H9 (cell line): Measurements from ENCODE around the gene CMSS1. TPM values are rescaled to one million over a fixed set of nuclear protein-coding genes. Genes with fewer than 3 reads are reported as not detected.

ENCODE experiments used
- DNase-seq: peaks from one replicate; pipeline ENCODE4 v3.0.0-alpha.2; 2017
- H2AFZ ChIP-seq: one replicate; pipeline ENCODE4 v1.6.1; 2013; ENCODE audit warnings: mild to moderate bottlenecking, low read length, control low read depth, moderate library complexity
- H2AK5ac ChIP-seq: 2 replicates; pipeline ENCODE4 v1.6.1; 2013; ENCODE audit warnings: low read length, control low read depth, mixed read lengths; ENCODE audit not compliant: insufficient read length
- H2BK120ac ChIP-seq: one replicate; pipeline ENCODE4 v1.6.1; 2013; ENCODE audit warnings: low read depth, mild to moderate bottlenecking, low read length, control low read depth, inconsistent platforms; ENCODE audit not compliant: poor library complexity, severe bottlenecking
- H2BK12ac ChIP-seq: 2 replicates; pipeline ENCODE4 v1.6.1; 2013; ENCODE audit warnings: low read length, control low read depth, mixed read lengths, low read depth; ENCODE audit not compliant: insufficient read length
- H2BK15ac ChIP-seq: 2 replicates; pipeline ENCODE4 v1.6.1; 2013; ENCODE audit warnings: low read depth, low read length, control low read depth
- H2BK20ac ChIP-seq: one replicate; pipeline ENCODE4 v1.6.1; 2013; ENCODE audit warnings: low read depth, mild to moderate bottlenecking, low read length, control low read depth, inconsistent platforms; ENCODE audit not compliant: poor library complexity, severe bottlenecking
- H2BK5ac ChIP-seq: 2 replicates; pipeline ENCODE4 v1.6.1; 2013; ENCODE audit warnings: low read length, control low read depth, mixed read lengths; ENCODE audit not compliant: insufficient read length
- H3K14ac ChIP-seq: 2 replicates; pipeline ENCODE4 v1.6.1; 2013; ENCODE audit warnings: low read length, control low read depth; ENCODE audit not compliant: insufficient read depth
- H3K18ac ChIP-seq: 2 replicates; pipeline ENCODE4 v1.6.1; 2013; ENCODE audit warnings: low read depth, mild to moderate bottlenecking, mixed read lengths, low read length, control low read depth; ENCODE audit not compliant: insufficient read length
- H3K23ac ChIP-seq: 2 replicates; pipeline ENCODE4 v1.6.1; 2013; ENCODE audit warnings: low read length, control low read depth, mixed read lengths, low read depth; ENCODE audit not compliant: insufficient read length
- H3K23me2 ChIP-seq: 2 replicates; pipeline ENCODE4 v1.6.1; 2013; ENCODE audit warnings: low read depth, mild to moderate bottlenecking, mixed read lengths, low read length, control low read depth; ENCODE audit not compliant: insufficient read length, poor library complexity, severe bottlenecking
- H3K27ac ChIP-seq: 2 replicates; pipeline ENCODE4 v1.5.1; 2013; ENCODE audit warnings: low read length, control low read depth, mixed read lengths, low read depth; ENCODE audit not compliant: insufficient read length
- H3K27me3 ChIP-seq: 2 replicates; pipeline ENCODE4 v1.6.1; 2013; ENCODE audit warnings: low read length, control low read depth, inconsistent platforms; ENCODE audit not compliant: insufficient read depth
- H3K4ac ChIP-seq: 2 replicates; pipeline ENCODE4 v1.6.1; 2013; ENCODE audit warnings: low read depth, mild to moderate bottlenecking, control low read depth, inconsistent platforms, low read length, moderate library complexity
- H3K4me1 ChIP-seq: 2 replicates; pipeline ENCODE4 v1.6.1; 2013; ENCODE audit warnings: low read length, control low read depth, inconsistent platforms; ENCODE audit not compliant: insufficient read depth
- H3K4me2 ChIP-seq: 2 replicates; pipeline ENCODE4 v1.6.1; 2013; ENCODE audit warnings: low read length, control low read depth, mixed read lengths; ENCODE audit not compliant: insufficient read length, insufficient read depth
- H3K56ac ChIP-seq: 2 replicates; pipeline ENCODE4 v1.6.1; 2013; ENCODE audit warnings: low read depth, mild to moderate bottlenecking, mixed read lengths, low read length, control low read depth; ENCODE audit not compliant: insufficient read length
- H3K79me1 ChIP-seq: 2 replicates; pipeline ENCODE4 v1.6.1; 2013; ENCODE audit warnings: low read depth, mild to moderate bottlenecking, moderate library complexity, low read length, control low read depth, inconsistent platforms; ENCODE audit not compliant: insufficient read depth, poor library complexity, severe bottlenecking
- H3K79me2 ChIP-seq: 2 replicates; pipeline ENCODE4 v1.6.1; 2013; ENCODE audit warnings: low read length, control low read depth, inconsistent platforms; ENCODE audit not compliant: insufficient read depth
- H3K9ac ChIP-seq: 2 replicates; pipeline ENCODE4 v1.6.1; 2013; ENCODE audit warnings: low read length, control low read depth, mixed read lengths; ENCODE audit not compliant: insufficient read length; ENCODE audit errors: extremely low read depth
- H3K9me3 ChIP-seq: one replicate; pipeline ENCODE4 v1.6.1; 2013; ENCODE audit warnings: low read depth, low read length, inconsistent platforms; ENCODE audit not compliant: control insufficient read depth
- H3T11ph ChIP-seq: one replicate; pipeline ENCODE4 v1.6.1; 2013; ENCODE audit warnings: mild to moderate bottlenecking, low read length, control low read depth, inconsistent platforms
- H4K20me1 ChIP-seq: one replicate; pipeline ENCODE4 v1.6.1; 2013; ENCODE audit not compliant: control insufficient read depth, insufficient read length, insufficient read depth
- H4K5ac ChIP-seq: 2 replicates; pipeline ENCODE4 v1.6.1; 2013; ENCODE audit warnings: low read depth, mild to moderate bottlenecking, mixed read lengths, low read length, control low read depth; ENCODE audit not compliant: insufficient read length
- H4K8ac ChIP-seq: replicated peaks from 2 replicates; pipeline ENCODE4 v1.6.1; 2013; ENCODE audit warnings: low read length, control low read depth, mixed read lengths, low read depth; ENCODE audit not compliant: insufficient read length
- H4K91ac ChIP-seq: 2 replicates; pipeline ENCODE4 v1.6.1; 2013; ENCODE audit warnings: low read depth, mild to moderate bottlenecking, moderate library complexity, mixed read lengths, low read length, control low read depth; ENCODE audit not compliant: insufficient read length
- H3K27ac Mint-ChIP-seq, 3 experiments: 2 replicates in 2 of 3; 3 replicates in 1 of 3; pipeline ENCODE4 v1.8.0; 2020 to 2021; ENCODE audit warnings: mixed read lengths in 3 of 3, mild to moderate bottlenecking in 1 of 3, moderate library complexity in 1 of 3
- H3K27me3 Mint-ChIP-seq: 2 replicates; pipeline ENCODE4 v1.8.0; 2021; ENCODE audit warnings: low read depth, mild to moderate bottlenecking, moderate library complexity, mixed read lengths
- H3K36me3 Mint-ChIP-seq, 3 experiments: 2 replicates in 2 of 3; 3 replicates in 1 of 3; pipeline ENCODE4 v1.8.0; 2020 to 2021; ENCODE audit warnings: low read depth in 3 of 3, mixed read lengths in 3 of 3; ENCODE audit not compliant: insufficient read depth in 1 of 3
- H3K4me1 Mint-ChIP-seq, 2 experiments: 2 replicates each; pipeline ENCODE4 v1.8.0; 2020; ENCODE audit warnings: mixed read lengths in 2 of 2
- H3K4me3 Mint-ChIP-seq, 2 experiments: 2 replicates in 1 of 2; 3 replicates in 1 of 2; pipeline ENCODE4 v1.8.0; 2020 to 2021; ENCODE audit warnings: mild to moderate bottlenecking in 2 of 2, mixed read lengths in 2 of 2, moderate library complexity in 1 of 2
- H3K9me3 Mint-ChIP-seq, 2 experiments: 2 replicates in 1 of 2; 3 replicates in 1 of 2; pipeline ENCODE4 v1.8.0; 2020; ENCODE audit warnings: mild to moderate bottlenecking in 2 of 2, mixed read lengths in 2 of 2, moderate library complexity in 1 of 2
- CTCF ChIP-seq: fragments of 200-600 bp; sonication (generic); conservative IDR thresholded peaks from 3 replicates; pipeline ENCODE4 v1.8.0; 2021; ENCODE audit warnings: antibody characterized with exemption, mild to moderate bottlenecking
- WGBS: extraction: QIAGEN DNeasy Blood & Tissue Kit; methylation state at CpG from one replicate; pipeline ENCODE4 v1.1.7; 2013; ENCODE audit warnings: missing lambda C conversion rate, low lambda C conversion rate, mixed read lengths; ENCODE audit not compliant: insufficient read length; ENCODE audit errors: extremely low coverage; 5-methylcytosine and 5-hydroxymethylcytosine counted together
- total RNA-seq: library from RNA; stranded (reverse); gene quantifications from 2 replicates; pipeline ENCODE4 v1.2.1, GENCODE V29; 2021

The CMSS1 gene
- total RNA-seq, 1 experiment from 2014 or later = 61.8 TPM

GRCh38 chr3:100043271-100043670 is 225.6 kb downstream of the CMSS1 start:
- no peak overlapping the region for H2AK5ac ChIP-seq
- no peak overlapping the region for H4K8ac ChIP-seq
- H2BK20ac ChIP-seq = no peak overlapping the region
- no peak overlapping the region for H2BK12ac ChIP-seq
- Mint-ChIP-seq H3K36me3 (no peaks in the 10 kb centered on the region), H3K4me1 (peaks cover 22 to 23% of the 10 kb centered on the region in 2 experiments), H3K4me3 (no peak overlapping the region), H3K27ac (no peak overlapping the region), H3K27me3 (no peaks in the 10 kb centered on the region), H3K9me3 (no peaks in the 10 kb centered on the region)
- H3K9me3 ChIP-seq = no peaks in the 10 kb centered on the region
- H3K4me1 ChIP-seq = peaks cover 2% of the 10 kb centered on the region; the same call in 1 of the 2 replicates
- H3T11ph ChIP-seq = no peak overlapping the region
- DNase-seq = no peak
- H3K23ac ChIP-seq = no peak overlapping the region
- H3K27me3 ChIP-seq = no peaks in the 10 kb centered on the region
- no peak for TF ChIP-seq CTCF
- H3K27ac ChIP-seq = no peak overlapping the region
- no peaks in the 10 kb centered on the region for H3K79me1 ChIP-seq
- H3K18ac ChIP-seq = no peak overlapping the region
- H2BK120ac ChIP-seq = no peak overlapping the region
- H4K5ac ChIP-seq = no peak overlapping the region
- H4K20me1 ChIP-seq = no peaks in the 10 kb centered on the region
- no peak overlapping the region for H2BK15ac ChIP-seq
- no peak overlapping the region for H3K14ac ChIP-seq
- no peak overlapping the region for H3K9ac ChIP-seq
- no peak overlapping the region for H2BK5ac ChIP-seq
- no peak overlapping the region for H4K91ac ChIP-seq
- H2AFZ ChIP-seq = no peak overlapping the region
- WGBS = no CpG with 5 or more reads among the region's 1 CpG
- no peaks in the 10 kb centered on the region for H3K79me2 ChIP-seq
- no peak overlapping the region for H3K4ac ChIP-seq
- no peaks in the 10 kb centered on the region for H3K23me2 ChIP-seq
- no peak overlapping the region for H3K4me2 ChIP-seq
- H3K56ac ChIP-seq = no peak overlapping the region
